Activated CD8-positive, alpha-beta memory T cell treated with anti-CD3 and anti-CD28 coated beads, Interleukin-2, amount 50 U/mL, for 1 hour (primary cell): ENCODE results near the gene COQ10A.
"Not testable (repeated sequence)": the region's sequence is repeated elsewhere in the genome, so short reads cannot be mapped to it uniquely, and the experiment has no call there.

ENCODE experiments used
- DNase-seq: peaks from one replicate; pipeline ENCODE4 v3.0.0-alpha.2; 2020; ENCODE audit errors: extremely low read depth

Gene COQ10A

DNA sequence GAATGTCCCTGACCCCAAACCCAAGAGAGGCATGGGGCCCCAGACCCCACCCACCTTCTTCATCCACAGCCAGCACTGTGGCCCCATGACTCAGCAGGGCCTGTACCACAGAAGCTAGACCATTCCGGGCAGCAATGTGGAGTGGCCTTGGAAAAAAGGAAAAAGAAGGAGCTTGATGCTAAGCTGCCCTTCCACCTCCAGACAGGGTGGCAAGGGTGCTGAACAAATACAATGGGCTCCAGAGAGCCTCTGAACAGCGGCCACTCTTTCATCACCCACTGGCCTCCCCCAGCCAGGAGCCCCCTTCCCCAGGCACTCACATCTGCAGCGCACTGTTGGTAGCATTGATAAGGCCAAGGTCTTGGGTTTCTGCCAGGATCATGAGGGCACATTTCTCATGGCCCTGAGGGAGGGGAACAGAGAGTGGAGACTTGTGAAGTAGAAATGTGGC, 23.0 kb upstream of the COQ10A start:
- DNase-seq = no peak

DNA sequence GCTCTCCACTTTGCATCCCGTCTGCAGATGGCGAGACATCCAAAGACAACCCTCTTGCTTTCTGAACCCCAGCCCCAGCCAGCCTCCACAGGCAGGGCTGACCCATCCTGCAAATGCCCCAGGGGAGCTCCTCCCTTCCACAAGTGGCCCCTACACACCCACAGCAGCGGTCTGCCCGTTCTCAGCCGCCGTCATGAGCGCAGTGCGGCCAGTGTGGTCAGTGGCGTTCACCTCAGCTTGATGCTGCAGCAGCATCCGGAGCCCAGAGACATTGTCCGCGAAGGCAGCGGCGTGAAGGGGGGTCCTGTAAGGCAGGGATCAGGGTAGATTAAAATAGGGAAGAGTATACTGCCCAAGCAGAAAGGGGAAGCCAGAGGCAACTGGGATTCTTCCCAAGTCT, 22.2 kb upstream of the COQ10A start:
- no peak for DNase-seq

DNA sequence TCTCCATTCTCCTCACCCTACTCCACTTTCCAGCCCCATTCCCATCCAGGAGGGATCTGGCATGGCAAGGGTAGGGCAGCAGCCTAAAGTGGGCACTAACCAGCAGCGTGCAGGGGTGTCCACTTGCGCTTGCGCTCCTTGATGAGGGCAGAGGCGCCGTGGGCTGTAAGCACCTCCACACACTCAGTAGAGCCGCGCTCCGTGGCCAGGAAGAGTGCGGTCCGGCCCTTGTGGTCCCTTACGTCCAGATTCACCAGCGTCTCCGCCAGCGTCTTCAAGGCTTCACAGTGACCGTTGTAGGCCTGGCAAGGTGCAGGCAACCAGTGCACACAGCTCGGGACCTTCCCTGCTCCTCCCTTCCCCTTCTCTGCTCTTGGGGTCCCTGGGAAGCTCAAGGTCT, 18.8 kb upstream of the COQ10A start:
- DNase-seq = no peak

DNA sequence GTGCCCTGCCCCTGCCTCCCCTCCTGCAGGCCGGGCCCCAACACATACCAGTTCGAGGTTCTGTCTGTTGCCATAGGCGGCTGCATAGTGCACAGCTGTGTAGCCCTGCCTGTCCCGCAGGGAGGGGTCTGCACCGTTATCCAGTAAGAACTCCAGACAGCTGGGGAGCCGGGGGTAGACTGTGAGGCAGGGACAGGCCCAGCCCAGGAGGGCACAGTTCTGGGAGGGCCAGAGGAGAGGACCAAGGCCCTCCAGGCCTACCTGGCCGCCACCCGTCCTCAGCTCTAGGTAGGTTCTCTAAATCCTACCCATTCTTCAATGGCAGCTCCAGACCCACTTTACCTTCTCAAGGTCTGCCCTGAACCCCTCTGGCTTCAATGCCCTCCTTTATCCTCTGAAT, 18.0 kb upstream of the COQ10A start:
- DNase-seq = no peak

DNA sequence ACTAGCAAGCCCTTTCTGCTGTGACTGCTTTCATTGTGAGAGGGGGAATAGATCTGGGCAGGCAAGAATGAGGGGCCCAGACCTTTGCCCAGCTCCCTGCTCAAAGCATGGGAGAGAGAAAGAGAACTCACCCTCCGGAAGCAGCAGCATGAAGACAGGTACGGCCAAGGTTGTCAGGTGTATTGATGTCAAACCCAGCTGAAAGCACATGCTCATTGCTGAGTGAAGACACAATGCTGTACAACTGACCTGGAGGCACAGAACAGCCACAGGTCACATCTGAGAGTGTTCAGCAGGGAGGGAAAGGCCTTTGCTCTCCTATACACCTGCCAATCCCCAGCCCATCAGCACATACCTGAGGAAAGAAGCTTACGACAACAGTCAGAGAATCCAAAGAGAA, 14.1 kb upstream of the COQ10A start:
- no peak for DNase-seq

DNA sequence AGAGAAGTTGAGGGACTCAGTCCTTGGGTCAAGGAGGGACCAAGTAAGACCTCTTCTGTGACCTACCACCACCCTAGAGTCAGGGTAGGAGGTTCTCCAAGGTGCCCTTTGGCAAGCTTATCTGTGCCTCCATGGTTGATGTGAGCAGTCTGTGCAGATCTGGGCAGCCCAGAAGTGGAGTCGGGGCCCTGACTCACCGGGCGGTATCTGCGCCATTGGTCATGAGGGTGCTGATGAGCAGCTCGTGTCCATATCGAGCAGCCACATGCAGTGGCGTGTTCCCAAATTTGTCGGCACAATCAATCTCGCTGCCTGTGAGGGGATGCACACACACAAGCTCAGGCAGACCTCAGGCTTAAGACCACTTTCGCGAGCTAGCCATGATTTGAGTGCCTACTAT, 13.7 kb upstream of the COQ10A start:
- no peak for DNase-seq

DNA sequence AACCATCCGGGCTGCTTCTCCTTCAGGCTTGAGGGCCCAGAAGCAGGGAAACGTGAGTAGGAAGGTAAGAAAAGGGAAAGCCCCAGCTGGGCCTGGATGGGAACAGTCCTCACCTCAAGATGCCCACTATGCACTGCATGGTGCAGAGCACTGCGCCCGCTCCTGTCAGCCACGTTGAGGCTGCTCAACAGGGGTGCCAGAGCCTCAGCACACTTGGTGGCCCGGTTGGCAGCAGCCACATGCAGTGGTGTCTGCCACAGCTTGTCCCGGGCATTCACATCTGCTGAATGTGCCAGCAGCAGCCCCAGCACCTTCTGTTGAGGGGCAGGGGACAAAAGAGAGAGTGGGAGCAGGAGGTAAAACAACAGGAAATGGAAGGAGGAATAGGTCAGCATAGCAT, 11.1 kb upstream of the COQ10A start:
- no peak for DNase-seq

DNA sequence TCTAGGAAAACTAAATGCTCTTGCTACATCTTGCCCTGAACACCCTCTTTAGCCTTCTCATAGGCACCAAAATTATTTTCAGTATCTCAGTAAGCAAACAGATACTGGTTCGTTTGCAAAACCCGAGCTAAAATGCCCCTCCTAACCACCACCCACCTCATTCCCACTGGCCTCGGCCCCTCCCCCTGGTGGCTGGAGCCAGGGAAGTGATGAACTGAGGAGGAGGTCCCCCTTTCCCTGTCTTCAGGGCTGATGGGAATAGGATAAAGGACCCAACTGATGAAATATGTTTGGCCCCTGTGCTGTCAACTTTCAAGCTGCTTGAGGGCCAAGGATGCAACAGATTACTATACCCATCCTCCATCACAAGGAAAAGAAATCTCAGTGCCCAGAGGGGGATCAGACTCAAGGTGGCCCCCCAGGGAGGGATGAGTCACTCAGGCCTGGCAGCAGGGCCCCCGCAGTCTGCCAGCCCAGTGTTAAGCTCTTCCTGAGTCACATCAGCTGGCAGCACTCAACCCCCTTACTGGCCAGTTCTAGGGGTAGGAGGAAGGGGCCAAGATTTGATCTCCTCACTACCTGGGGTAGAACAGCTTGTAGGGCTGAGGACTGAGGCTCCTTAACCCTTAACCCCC, 10.3 kb upstream of the COQ10A start:
- DNase-seq = no peak

DNA sequence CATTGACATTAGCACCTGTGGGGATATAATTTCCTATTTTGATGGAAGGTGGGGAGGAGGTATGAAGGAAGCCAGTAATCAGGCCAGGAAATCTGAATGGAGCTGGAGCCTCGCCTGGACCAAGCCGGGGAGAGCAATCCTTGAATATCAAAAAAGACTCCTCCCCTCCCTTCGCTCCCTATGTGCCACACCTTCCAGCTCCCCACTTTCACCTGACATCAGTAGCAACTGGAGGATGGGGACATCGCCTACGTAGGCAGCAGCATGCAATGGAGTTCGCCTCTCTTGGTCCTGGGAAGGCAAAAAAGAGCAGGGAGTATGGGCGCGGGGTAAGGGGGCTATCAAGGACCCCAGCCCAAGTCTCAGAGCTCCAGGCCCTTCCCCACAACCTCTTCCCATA, 9.7 kb upstream of the COQ10A start:
- no peak for DNase-seq

DNA sequence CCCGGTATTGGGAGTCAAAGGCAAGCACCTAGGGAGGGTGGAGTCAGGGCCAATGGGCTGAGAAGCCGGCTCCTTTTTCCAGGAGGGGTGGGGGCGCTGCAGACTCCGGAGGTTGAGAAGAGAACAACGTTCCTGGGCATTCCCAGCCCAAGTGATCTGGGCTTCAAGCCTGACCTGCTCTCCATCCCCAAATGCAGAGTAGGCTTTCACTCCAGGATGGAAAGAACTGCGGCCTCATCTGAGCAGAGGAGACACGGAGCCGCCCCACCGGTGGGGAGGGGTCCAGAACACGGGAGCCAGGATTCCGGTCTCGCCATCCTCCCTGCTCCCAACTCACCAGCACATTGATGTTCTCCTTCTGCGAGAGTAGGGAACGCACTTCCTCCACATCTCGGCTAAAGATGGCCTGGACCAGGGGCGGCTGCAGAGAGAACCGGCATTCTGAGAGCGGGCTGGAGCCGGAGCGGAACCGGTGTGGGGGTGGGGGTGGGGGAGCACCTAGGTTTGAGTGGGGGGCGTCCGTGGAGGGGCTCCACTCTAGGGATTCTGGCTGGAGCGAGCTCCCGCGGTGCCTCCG, 9.2 kb upstream of the COQ10A start:
- DNase-seq = no peak

DNA sequence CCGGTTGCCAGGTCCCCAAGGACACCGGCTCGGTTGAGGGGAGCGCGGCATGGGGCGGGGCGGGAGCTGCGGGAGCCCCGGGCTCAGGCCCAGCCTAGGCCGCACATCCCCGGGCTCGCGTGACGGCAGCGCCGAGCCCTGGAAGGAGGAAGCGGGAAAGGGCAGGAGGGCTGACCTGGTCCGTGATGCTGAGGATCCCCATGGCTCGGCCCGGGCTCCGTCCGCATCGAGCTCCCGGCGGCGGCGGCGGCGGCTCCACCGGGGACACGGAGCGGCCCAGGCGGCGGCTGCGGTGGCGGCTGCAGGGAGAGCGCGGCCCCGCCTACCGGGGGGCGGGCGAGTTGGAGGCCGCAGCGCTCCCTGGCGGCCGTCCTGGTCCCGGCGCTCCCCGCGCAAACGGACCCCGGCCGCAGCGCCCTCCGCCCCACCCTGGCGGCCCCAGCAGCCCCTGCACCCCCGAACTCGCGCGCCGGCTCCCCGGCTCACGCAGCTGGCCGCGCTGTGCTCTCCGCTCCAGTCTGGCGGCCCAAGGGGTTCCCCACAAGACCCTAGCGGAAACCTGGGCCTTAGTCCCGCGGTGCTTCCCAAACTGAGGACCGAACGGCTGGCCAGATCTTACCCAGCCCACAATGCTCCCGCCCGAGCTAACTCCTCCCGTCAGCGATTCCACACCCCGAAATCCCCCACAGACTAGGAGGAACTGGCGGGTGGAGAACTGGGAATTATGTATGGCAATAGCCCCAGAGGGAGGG, 8.5 kb upstream of the COQ10A start, which contains the start of gene ANKRD52:
ANKRD52 (minus strand) TSS at position 317 of the 752 bp plus-strand sequence; CDS start at position 202, 115 bp downstream.
- DNase-seq = peak; percentile 29

DNA sequence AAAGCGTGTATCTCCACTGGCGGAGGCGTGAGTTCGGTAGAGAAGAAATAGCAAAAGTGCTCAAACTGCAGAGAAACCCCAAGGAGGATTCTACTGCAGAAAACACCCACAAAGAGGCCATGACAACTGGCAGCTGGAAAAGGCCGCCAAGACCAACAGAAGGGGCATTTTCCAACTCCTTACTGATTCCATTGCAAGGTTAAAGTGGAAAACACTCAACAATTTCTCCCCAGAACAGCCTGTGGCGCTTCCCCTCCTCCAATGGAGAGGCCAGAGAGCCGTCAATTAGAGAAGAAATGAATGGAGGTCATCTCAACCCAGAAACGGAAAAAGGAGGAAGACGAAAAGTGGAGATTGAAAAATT, 7.9 kb upstream of the COQ10A start:
- no peak for DNase-seq

DNA sequence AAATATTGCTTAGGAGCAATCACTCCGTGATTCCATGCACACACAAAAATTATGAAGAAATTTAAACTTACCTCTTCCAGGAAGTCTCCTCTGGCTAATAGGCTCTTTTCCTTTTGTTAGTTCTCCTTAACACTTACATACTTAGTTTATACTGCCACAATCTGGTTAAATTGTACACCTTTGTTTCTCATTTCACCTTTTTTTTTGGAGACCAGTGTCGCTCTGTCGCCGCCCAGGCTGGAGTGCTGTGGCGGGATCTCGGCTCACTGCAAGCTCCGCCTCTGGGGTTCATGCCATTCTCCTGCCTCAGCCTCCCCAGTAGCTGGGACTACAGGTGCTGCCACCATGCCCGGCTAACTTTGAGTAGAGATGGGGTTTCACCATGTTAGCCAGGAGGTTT, 6.4 kb upstream of the COQ10A start:
- no peak for DNase-seq

DNA sequence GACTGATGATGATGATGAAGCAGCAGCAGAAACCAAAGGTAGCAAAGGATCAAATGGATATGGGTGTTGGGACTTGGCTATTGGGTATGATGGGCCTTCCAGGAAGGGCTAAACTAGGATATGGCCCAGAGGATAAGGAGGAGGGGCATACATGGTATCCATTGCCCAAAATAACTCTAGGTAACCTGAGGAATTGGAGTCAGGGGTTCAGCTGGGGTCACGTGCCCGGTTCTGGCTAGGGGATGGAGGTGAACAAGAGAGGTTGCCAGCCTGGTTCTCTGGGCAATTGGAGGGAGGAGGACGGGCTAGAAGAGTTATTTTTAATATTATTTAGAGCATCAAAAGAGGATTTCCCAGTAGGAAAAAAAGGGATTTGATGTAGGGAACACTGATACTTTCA, 5.8 kb upstream of the COQ10A start:
- no peak for DNase-seq

DNA sequence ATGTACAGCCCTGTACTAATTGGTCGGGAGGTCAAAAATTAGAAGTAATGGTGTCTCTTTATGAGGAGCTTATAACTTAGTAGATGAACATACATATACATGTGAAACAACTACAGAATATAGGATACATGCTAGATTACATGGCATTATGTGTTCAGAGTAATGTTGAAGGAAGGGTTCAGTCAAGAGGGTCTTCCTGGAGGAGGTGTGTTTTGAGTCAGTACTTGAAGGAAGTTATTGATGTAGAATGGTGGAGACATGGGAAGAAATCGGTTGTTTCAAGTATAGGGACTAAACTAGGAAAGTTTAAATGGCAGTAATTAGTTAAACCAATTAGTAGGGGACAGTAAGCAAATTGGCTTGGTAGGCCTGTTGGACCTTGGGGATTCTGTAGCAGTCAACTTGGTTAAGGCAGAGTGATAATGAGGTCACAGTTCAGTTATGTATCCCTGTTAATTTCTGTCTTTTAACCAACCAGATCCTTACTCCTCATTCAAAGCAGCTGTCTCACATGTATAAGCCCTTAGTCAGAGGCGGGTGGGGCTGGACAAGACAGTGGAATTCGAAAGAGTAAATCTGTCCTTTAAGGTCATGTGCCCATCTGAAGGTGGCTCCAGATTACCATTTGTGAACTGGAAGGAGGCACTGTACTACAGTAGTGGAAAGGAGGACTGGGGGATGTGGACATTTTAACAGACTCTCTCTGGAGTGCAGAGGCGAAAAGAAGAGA, 5.1 kb upstream of the COQ10A start:
- no peak for DNase-seq

DNA sequence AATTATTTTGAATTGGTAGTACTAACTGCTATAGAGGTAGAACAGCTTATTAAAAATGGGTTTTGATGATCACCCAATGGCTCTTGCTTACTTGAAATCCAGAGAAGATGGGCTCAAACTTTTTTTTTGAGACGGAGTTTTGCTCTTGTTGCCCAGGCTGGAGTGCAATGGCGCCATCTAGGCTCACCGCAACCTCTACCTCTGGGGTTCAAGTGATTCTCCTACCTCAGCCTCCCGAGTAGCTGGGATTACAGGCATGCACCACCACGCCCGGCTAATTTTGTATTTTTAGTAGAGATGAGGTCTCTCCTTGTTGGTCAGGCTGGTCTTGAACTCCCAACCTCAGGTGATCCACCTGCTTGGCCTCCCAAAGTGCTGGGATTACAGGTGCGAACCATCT, 3.8 kb upstream of the COQ10A start:
- not testable (repeated sequence) for DNase-seq

DNA sequence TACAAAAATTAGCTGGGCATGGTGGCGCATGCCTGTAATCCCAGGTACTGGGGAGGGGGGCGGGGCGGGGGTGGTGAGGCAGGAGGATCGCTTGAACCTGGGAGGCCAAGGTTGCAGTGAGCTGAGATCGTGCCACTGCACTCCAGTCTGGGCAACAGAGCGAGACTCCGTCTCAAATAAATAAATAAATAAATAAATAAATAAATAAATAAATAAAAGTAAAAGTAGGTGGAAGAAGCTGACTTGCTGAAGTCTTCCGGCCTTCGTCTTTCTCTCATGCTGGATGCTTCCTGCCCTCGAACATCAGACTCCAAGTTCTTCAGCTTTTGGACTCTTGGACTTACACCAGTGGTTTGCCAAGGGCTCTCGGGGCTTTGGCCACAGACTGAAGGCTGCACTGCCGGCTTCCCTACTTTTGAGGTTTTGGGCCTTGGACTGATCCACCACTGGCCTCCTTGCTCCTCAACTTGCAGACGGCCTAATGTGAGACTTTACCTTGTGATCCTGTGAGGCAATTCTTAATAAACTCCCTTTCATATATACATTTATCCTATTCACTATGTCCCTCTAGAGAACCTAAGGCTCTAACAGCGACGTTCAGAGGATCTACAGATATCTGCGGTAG, 562 bp upstream of the COQ10A start:
- not testable (repeated sequence) for DNase-seq

DNA sequence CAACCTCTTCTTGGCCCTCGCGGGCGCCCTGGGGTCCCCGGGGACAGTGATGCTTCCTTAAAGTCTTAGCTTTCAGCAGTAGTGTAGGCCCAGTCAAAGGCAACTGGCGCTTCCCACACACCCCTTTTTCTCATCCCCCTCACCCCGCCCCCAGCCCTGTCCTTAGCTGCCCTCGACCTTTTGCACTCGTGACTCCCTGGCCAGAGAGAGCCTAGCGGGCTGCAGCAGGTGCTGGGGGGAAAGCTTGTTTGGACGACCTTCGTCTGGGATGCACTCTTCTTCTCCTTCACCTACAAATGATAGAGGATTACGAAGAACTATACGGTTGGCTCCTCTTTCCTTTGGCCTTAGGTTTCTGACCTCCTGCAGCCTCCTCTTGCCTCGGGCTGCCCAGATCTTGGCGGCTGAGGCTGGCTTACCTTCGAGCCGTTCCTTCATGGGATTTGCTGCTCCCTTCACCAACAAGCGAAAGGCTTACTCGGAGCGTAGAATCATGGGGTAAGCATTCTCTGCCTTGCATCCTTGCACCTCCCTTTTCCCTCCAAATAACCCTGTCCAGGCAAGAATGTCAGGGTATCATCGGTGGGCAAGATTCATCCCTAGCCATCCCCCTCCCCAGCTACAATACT, 815 bp downstream of the COQ10A start:
- DNase-seq = no peak

DNA sequence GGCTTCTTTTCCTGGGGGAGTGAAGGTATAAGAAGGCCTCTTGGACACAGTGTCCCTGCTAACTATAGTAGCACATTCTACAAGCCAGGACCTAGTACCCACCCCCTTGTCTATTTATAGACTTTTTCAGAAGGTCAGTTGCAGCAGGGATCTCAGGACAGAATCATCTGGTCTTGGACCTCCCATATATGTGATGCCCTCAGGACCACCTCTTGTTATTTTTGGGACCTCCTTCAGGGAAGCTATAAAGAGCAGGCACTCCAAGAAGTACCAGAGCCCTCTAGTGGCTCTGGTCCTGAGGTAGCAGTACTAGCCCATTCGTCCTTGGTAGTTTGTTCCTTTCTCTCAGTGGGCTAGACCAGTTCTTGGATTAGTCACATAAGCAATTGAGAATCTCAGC, 4.3 kb downstream of the COQ10A start:
- DNase-seq = no peak

DNA sequence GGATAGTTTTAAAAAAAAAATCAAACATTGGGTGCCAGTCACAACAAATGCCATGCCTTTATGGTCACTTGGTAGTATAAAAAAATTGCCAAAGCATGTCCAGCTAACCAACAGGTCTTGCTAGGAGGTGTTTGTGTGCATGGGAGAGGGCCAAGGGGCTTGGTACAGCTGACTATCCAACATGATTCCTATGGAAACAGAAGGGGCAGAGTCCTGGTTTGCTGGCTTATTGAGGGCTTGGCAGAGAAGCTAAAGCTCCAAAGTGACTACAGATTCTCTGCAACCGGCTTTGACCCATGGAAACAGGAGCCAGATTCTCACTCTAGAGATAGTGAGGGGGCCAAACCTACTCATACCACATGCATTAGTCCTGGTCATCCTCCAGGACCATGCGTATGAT, 5.7 kb downstream of the COQ10A start:
- not testable (repeated sequence) for DNase-seq

DNA sequence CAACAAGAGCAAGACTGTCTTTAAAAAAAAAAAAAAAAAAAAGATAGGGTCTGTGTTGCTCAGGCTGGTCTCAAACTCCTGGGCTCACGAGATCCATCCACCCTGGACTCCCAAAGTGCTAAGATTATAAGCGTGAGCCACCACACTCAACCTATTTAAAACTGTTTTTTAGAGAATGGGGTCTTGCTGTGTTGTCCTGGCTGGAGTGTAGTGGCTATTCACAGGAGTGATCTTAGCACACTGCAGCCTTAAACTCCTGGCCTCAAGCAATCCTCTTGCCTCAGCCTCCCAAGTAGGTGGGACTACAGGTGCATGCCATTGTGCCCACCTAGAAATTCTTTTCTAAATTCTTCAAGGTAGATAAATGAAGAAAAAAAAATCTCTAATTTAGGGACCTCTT, 7.6 kb downstream of the COQ10A start:
- no peak for DNase-seq

DNA sequence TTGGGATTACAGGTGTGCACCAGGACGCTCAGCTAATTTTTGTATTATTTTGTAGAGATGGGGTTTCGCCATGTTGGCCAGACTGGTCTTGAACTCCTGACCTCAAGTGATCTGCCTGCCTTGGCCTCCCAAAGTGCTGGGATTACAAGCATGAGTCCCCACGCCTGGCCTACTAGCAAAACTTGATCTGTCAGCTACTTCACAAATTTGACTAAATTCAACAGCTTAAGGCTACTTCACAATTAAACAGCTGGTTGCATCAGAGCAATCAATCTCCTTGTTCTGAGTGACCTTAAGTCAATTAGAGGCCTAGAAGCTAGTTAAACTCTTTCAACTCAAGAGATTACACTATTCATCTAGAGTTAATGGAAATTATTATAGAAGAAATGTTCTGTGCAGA, 12.2 kb downstream of the COQ10A start:
- DNase-seq = no peak
